Measurements from ENCODE around the gene TMEM167A.
"Not testable (repeated sequence)": the region's sequence is repeated elsewhere in the genome, so short reads cannot be mapped to it uniquely, and the experiment has no call there.

TMEM167A gene

DNA sequence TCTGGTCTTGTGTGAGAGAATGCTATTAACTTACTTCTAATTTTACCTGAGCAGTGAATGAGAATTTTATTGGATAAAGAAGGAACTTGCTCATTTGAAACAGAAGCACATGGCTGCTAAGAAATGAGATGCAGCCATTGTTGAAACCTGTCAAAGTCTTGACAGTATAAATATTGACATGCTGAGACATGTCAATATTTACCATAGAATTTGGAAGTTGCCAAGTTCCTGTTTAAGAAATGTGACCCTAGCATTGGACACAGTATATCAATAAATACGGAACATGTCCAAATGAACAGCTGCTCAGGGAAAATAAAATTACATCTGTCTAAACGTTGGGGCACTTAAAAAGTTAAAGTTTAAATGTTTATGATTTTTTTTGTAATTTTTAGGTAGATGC is 7.9 kb upstream of the TMEM167A start:
- Histone ChIP-seq H3K4me3 (ENCODE audit: low read length) (no peak overlapping the region), H3K27me3 (ENCODE audit: insufficient read depth, low read length) (no peaks in the 10 kb centered on the region), H3K27ac (ENCODE audit: low read depth, low read length) (no peak overlapping the region), H3K4me1 (ENCODE audit: insufficient read depth, low read length) (peaks cover 6% of the 10 kb centered on the region; the same call in 1 of the 2 replicates), H3K36me3 (ENCODE audit: insufficient read depth, low read length) (no peaks in the 10 kb centered on the region), H3K9me3 (ENCODE audit: insufficient read depth, low read depth, low read length) (peaks cover under 1% of the 10 kb centered on the region; the same call in 1 of the 2 replicates), H3K9ac (ENCODE audit: low read depth, low read length) (no peak overlapping the region)
- 95% methylated on average over 2 of the region's 2 CpGs for WGBS

GRCh38 chr5:83084336-83084735 is 7.1 kb upstream of the TMEM167A start:
- Histone ChIP-seq H3K4me1 (ENCODE audit: insufficient read depth, low read length) (peaks cover 6% of the 10 kb centered on the region; the same call in 1 of the 2 replicates), H3K27ac (ENCODE audit: low read depth, low read length) (no peak overlapping the region), H3K9me3 (ENCODE audit: insufficient read depth, low read depth, low read length) (no peaks in the 10 kb centered on the region), H3K9ac (ENCODE audit: low read depth, low read length) (no peak overlapping the region), H3K36me3 (ENCODE audit: insufficient read depth, low read length) (no peaks in the 10 kb centered on the region), H3K4me3 (ENCODE audit: low read length) (no peak overlapping the region), H3K27me3 (ENCODE audit: insufficient read depth, low read length) (no peaks in the 10 kb centered on the region)
- 96% methylated on average over 2 of the region's 2 CpGs for WGBS

GRCh38 chr5:83082750-83083149 is 5.6 kb upstream of the TMEM167A start:
- Histone ChIP-seq H3K9ac (ENCODE audit: low read depth, low read length) (no peak overlapping the region), H3K27ac (ENCODE audit: low read depth, low read length) (no peak overlapping the region), H3K4me1 (ENCODE audit: insufficient read depth, low read length) (peaks cover 13% of the 10 kb centered on the region), H3K9me3 (ENCODE audit: insufficient read depth, low read depth, low read length) (no peaks in the 10 kb centered on the region), H3K36me3 (ENCODE audit: insufficient read depth, low read length) (no peaks in the 10 kb centered on the region), H3K4me3 (ENCODE audit: low read length) (no peak overlapping the region), H3K27me3 (ENCODE audit: insufficient read depth, low read length) (no peaks in the 10 kb centered on the region)

DNA sequence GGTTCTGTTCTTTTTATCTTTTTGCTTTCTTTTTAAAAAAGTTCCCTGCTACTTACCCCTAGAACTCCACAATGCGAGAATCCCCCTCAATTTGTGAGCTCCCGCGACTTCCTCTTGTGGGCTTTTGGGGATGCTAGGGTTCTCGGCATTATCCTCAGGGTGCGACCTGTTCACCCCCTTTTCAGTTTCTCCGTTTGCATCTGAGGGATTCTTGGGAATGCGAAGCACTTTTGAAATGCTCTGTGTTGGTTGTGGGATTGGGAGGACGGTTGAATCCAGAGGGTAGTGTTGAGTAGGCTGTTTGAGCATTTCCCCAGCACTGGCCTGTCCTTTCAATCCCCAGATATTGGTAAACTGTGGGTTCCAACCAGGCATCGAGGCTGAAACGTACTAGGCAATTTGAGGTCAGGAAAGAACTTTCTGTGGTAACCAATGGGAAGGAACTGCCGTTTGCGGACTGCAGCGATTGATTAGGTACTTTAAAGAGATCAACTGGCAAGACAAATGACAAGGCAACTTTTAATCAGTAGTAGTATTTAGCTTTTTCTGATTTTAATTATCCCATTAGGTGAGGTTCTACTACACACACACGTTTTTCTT is 568 bp upstream of the TMEM167A start:
- Histone ChIP-seq H3K4me1 (ENCODE audit: insufficient read depth, low read length) (peaks cover 20% of the 10 kb centered on the region), H3K4me3 (ENCODE audit: low read length) (peak overlapping the region; percentile 98), H3K36me3 (ENCODE audit: insufficient read depth, low read length) (0 out of 2 replicates have a peak, but pooled peaks cover 4% of the 10 kb centered on the region), H3K9me3 (ENCODE audit: insufficient read depth, low read depth, low read length) (no peaks in the 10 kb centered on the region), H3K9ac (ENCODE audit: low read depth, low read length) (peak overlapping the region; percentile 77), H3K27ac (ENCODE audit: low read depth, low read length) (peak overlapping the region; percentile 84), H3K27me3 (ENCODE audit: insufficient read depth, low read length) (no peaks in the 10 kb centered on the region)
- 4% methylated on average over 13 of the region's 14 CpGs for WGBS

- H3K4me1 ChIP-seq (ENCODE audit: insufficient read depth, low read length) = peaks cover 46% of the 10 kb centered on the region
- H3K27me3 ChIP-seq (ENCODE audit: insufficient read depth, low read length) = no peaks in the 10 kb centered on the region
- peaks cover 12% of the 10 kb centered on the region; the same call in 1 of the 2 replicates for H3K36me3 ChIP-seq (ENCODE audit: insufficient read depth, low read length)
- H3K4me3 ChIP-seq (ENCODE audit: low read length) = no peak overlapping the region
- no peaks in the 10 kb centered on the region for H3K9me3 ChIP-seq (ENCODE audit: insufficient read depth, low read depth, low read length)
- no peak overlapping the region for H3K27ac ChIP-seq (ENCODE audit: low read depth, low read length)
- H3K9ac ChIP-seq (ENCODE audit: low read depth, low read length) = no peak overlapping the region
- WGBS = 90% methylated on average over 6 of the region's 6 CpGs
Observed at GRCh38 chr5:83072966-83073365, 4.2 kb downstream of the TMEM167A start.

DNA sequence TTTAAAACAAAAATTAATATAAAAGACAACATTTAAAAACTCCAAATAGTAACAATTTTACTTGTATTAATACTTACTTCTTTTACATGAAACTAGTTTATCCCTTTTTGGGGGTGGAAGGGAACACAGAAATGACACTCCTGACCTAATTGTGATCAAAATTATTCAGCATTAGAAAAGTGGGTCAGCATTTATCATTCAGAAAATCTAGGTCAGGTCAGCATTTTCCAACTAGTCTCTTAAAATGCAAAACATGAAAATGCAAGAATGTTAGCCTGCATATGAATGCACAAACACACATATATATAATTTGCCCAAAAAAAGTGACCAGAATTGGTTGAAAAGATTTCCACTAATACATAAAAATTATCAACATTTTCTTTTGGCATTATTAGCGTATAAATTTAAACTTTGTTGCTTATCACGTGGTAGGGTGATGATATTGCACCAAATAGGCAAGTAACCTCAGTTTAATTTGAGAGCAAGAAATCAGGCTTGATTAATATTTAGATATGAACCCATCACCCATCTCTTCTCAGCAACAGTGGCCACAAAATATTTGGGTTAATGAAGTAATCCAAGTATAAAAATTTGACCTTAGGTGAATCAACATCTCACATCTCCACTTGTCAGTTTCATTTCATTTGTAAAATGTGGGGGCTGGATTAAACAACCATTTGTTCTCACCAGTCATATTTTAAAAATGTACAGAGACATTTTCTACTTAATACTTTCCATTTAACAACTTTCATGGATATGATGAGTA is 5.7 kb downstream of the TMEM167A start:
- H3K27ac ChIP-seq (ENCODE audit: low read depth, low read length) = no peak overlapping the region
- 0 out of 2 replicates have a peak overlapping the region, but pooled peaks have one; percentile 24 for H3K9ac ChIP-seq (ENCODE audit: low read depth, low read length)
- peaks cover 56% of the 10 kb centered on the region for H3K4me1 ChIP-seq (ENCODE audit: insufficient read depth, low read length)
- peaks cover 12% of the 10 kb centered on the region; the same call in 1 of the 2 replicates for H3K36me3 ChIP-seq (ENCODE audit: insufficient read depth, low read length)
- H3K27me3 ChIP-seq (ENCODE audit: insufficient read depth, low read length) = no peaks in the 10 kb centered on the region
- no peaks in the 10 kb centered on the region for H3K9me3 ChIP-seq (ENCODE audit: insufficient read depth, low read depth, low read length)
- 94% methylated on average over 2 of the region's 2 CpGs for WGBS
- no peak overlapping the region for H3K4me3 ChIP-seq (ENCODE audit: low read length)

GRCh38 chr5:83069096-83069799 is 7.9 kb downstream of the TMEM167A start:
- no peak overlapping the region for H3K4me3 ChIP-seq (ENCODE audit: low read length)
- no peak overlapping the region for H3K9ac ChIP-seq (ENCODE audit: low read depth, low read length)
- H3K27ac ChIP-seq (ENCODE audit: low read depth, low read length) = no peak overlapping the region
- H3K9me3 ChIP-seq (ENCODE audit: insufficient read depth, low read depth, low read length) = no peaks in the 10 kb centered on the region
- H3K4me1 ChIP-seq (ENCODE audit: insufficient read depth, low read length) = peaks cover 56% of the 10 kb centered on the region
- peaks cover 19% of the 10 kb centered on the region for H3K36me3 ChIP-seq (ENCODE audit: insufficient read depth, low read length)
- WGBS = 92% methylated on average over 2 of the region's 2 CpGs
- H3K27me3 ChIP-seq (ENCODE audit: insufficient read depth, low read length) = no peaks in the 10 kb centered on the region

GRCh38 chr5:83067377-83067776 is 9.8 kb downstream of the TMEM167A start:
- not testable (repeated sequence) for H3K27ac ChIP-seq (ENCODE audit: low read depth, low read length); H3K4me3 ChIP-seq (ENCODE audit: low read length); H3K9ac ChIP-seq (ENCODE audit: low read depth, low read length); H3K27me3 ChIP-seq (ENCODE audit: insufficient read depth, low read length); H3K9me3 ChIP-seq (ENCODE audit: insufficient read depth, low read depth, low read length)
- WGBS = 96% methylated on average over 4 of the region's 4 CpGs
- Histone ChIP-seq H3K36me3 (ENCODE audit: insufficient read depth, low read length) (peaks cover 31% of the 10 kb centered on the region), H3K4me1 (ENCODE audit: insufficient read depth, low read length) (peaks cover 56% of the 10 kb centered on the region)

DNA sequence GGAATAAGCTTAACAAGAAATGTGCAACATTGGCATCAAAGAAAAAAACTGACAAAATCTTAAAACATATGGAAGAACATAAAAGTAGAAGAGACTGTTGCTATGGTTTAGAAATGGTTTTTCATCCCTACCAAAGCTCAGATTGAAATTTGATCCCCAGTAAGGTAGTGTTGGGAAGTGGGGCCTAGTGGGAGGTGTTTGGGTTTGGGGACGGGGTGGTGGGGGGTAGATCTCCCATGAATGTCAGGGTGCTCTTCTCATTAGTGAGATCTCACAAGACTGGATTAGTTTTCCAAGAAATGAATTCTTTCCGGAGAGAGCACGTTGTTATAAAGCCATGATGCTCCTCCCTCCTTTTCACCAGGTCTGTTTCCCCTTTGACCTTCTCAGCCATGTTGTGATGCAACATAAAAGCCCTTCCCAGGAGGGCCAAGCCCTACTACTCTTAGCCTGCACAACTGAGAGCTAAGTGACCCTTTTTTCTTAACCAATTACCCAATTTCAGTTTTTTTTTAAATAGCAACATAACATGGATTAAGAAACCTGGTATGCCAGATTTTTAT is 10.6 kb downstream of the TMEM167A start:
- H3K27me3 ChIP-seq (ENCODE audit: insufficient read depth, low read length) = no peaks in the 10 kb centered on the region

DNA sequence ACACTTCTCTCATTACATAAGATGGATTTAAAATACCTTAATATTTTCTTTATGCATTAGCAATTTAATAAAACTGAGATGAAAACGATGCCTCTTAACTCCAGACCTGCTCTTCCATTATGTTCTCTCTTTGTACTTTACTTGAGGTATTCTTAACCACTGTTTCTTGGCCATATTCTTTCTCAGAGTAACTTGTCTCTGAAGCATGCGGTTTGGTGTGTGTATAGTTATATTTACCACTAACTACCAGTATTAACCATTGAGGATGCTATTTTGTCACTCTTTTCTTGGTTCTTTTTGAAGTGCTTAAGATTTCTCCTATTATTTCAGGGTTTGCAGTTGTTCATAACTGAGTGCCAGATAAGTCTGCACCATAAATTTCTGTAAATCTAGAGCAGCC is 17.9 kb downstream of the TMEM167A start:
- H3K27me3 ChIP-seq (ENCODE audit: insufficient read depth, low read length) = no peaks in the 10 kb centered on the region
- H3K9ac ChIP-seq (ENCODE audit: low read depth, low read length) = no peak overlapping the region
- no peak overlapping the region for H3K4me3 ChIP-seq (ENCODE audit: low read length)
- WGBS = 100% methylated on average over 1 of the region's 2 CpGs
- no peaks in the 10 kb centered on the region for H3K4me1 ChIP-seq (ENCODE audit: insufficient read depth, low read length)
- H3K27ac ChIP-seq (ENCODE audit: low read depth, low read length) = no peak overlapping the region
- no peaks in the 10 kb centered on the region for H3K9me3 ChIP-seq (ENCODE audit: insufficient read depth, low read depth, low read length)
- H3K36me3 ChIP-seq (ENCODE audit: insufficient read depth, low read length) = peaks cover 91% of the 10 kb centered on the region

More for the DNA sequence above, 10.6 kb downstream of the TMEM167A start:
- Histone ChIP-seq H3K4me1 (ENCODE audit: insufficient read depth, low read length) (peaks cover 50% of the 10 kb centered on the region), H3K36me3 (ENCODE audit: insufficient read depth, low read length) (peaks cover 39% of the 10 kb centered on the region), H3K4me3 (ENCODE audit: low read length) (no peak overlapping the region), H3K9me3 (ENCODE audit: insufficient read depth, low read depth, low read length) (no peaks in the 10 kb centered on the region), H3K9ac (ENCODE audit: low read depth, low read length) (no peak overlapping the region), H3K27ac (ENCODE audit: low read depth, low read length) (no peak overlapping the region)
- 66% methylated on average over 3 of the region's 3 CpGs for WGBS

GRCh38 chr5:83058726-83059125 is 18.5 kb downstream of the TMEM167A start:
- no peak overlapping the region for H3K27ac ChIP-seq (ENCODE audit: low read depth, low read length)

More at GRCh38 chr5:83058726-83059125, 18.5 kb downstream of the TMEM167A start:
- H3K4me3 ChIP-seq (ENCODE audit: low read length) = no peak overlapping the region
- no peaks in the 10 kb centered on the region for H3K9me3 ChIP-seq (ENCODE audit: insufficient read depth, low read depth, low read length)
- no peak overlapping the region for H3K9ac ChIP-seq (ENCODE audit: low read depth, low read length)
- no peaks in the 10 kb centered on the region for H3K27me3 ChIP-seq (ENCODE audit: insufficient read depth, low read length)
- H3K4me1 ChIP-seq (ENCODE audit: insufficient read depth, low read length) = no peaks in the 10 kb centered on the region
- peaks cover 91% of the 10 kb centered on the region for H3K36me3 ChIP-seq (ENCODE audit: insufficient read depth, low read length)

Data from HUES64 (cell line).